ENCODE measurements around the gene MARCHF3. TPM values are rescaled to one million over a fixed set of nuclear protein-coding genes. Genes with fewer than 3 reads are reported as not detected.

The MARCHF3 gene
- total and polyA plus RNA-seq, 10 of the 15 experiments (the other 5 are each of a cell fraction or from before 2014, with no cell fraction given) = 3.6 to 24.1 (median 11.3) TPM

- Histone ChIP-seq H3K27me3 (replicated peaks in 1 of 2; ENCODE audit: control insufficient read depth in 2 of 2, insufficient read depth in 2 of 2, low read length in 1 of 2) (no peaks in the 10 kb centered on the region), H3K36me3 (ENCODE audit: control insufficient read depth in 2 of 2, insufficient read depth in 2 of 2, low read length in 1 of 2) (no peaks in the 10 kb centered on the region), H2AFZ (ENCODE audit: control insufficient read depth, low read depth, low read length) (no peak overlapping the region), H3K4me1 (ENCODE audit: control insufficient read depth, insufficient read depth, low read length) (no peaks in the 10 kb centered on the region), H3K9me3 (replicated peaks; ENCODE audit: control insufficient read depth, insufficient read depth, low read length) (no peaks in the 10 kb centered on the region), H4K20me1 (ENCODE audit: control insufficient read depth, insufficient read depth) (no peaks in the 10 kb centered on the region), H3K27ac (ENCODE audit: control insufficient read depth, insufficient read depth) (no peak overlapping the region), H3K79me2 (ENCODE audit: control insufficient read depth, insufficient read depth, low read length) (no peaks in the 10 kb centered on the region), H3K4me2 (ENCODE audit: control insufficient read depth, insufficient read depth) (no peak overlapping the region), H3K9ac (ENCODE audit: control insufficient read depth, insufficient read depth, low read length) (no peak overlapping the region), H3K4me3 (no peak overlapping the region)
- no TSS peak for BruUV-seq (replicated peaks)
- RAD21 ChIA-PET (ENCODE audit: unreplicated experiment) = no interaction called here
- DNase-seq (ENCODE audit: low read depth, low spot score) (no peak), ATAC-seq (no peak), FAIRE-seq (no peak)
- in situ Hi-C loops (cut with MboI) = no loop called here
- WGBS (ENCODE audit: insufficient coverage, insufficient replicate concordance, low lambda C conversion rate, missing lambda C conversion rate) = 89% methylated on average over 6 of the region's 6 CpGs
- intact Hi-C loops (cut with micrococcal nuclease; ENCODE audit: unreplicated experiment) = no loop called here
- CTCF ChIA-PET = no interaction called here
- POLR2A ChIA-PET = no interaction called here
- SMC1A ChIA-PET (ENCODE audit: uncharacterized antibody, unreplicated experiment) = no interaction called here
- no peak for TF ChIP-seq KLF5 (IDR thresholded peaks at IDR 0.05; ENCODE audit: partially characterized antibody)
- no peak for TF ChIP-seq SMAD1 (IDR thresholded peaks at IDR 0.05; ENCODE audit: low read depth, partially characterized antibody)
- no peak for TF ChIP-seq SREBF1 (IDR thresholded peaks at IDR 0.05; ENCODE audit: low read length)
- TF ChIP-seq IRF4 (IDR thresholded peaks at IDR 0.05; ENCODE audit: low read depth, low read length) = no peak
- TF ChIP-seq PAX5 (IDR thresholded peaks at IDR 0.05; ENCODE audit: borderline replicate concordance, low read depth, low read length) = no peak
- no peak for TF ChIP-seq REST (IDR thresholded peaks at IDR 0.05; ENCODE audit: low read depth, low read length)
- TF ChIP-seq POLR2A (IDR thresholded peaks at IDR 0.05; ENCODE audit: low read depth, low read length) = no peak
- no peak for TF ChIP-seq NFYA (IDR thresholded peaks at IDR 0.05; ENCODE audit: borderline replicate concordance, low read depth, low read length)
- no peak for TF ChIP-seq WRNIP1 (IDR thresholded peaks at IDR 0.05; ENCODE audit: borderline replicate concordance, low read depth, low read length)
- TF ChIP-seq HSF1 (IDR thresholded peaks at IDR 0.05; ENCODE audit: low read depth, low read length) = no peak
- TF ChIP-seq GABPA (IDR thresholded peaks at IDR 0.05; ENCODE audit: low read depth) = no peak
- TF ChIP-seq MTA2 (IDR thresholded peaks at IDR 0.05; ENCODE audit: low read depth) = no peak
- TF ChIP-seq CHD2 (IDR thresholded peaks at IDR 0.05; ENCODE audit: borderline replicate concordance, low read depth, low read length) = no peak
- no peak for TF ChIP-seq USF2 (IDR thresholded peaks at IDR 0.05; ENCODE audit: borderline replicate concordance, low read depth, low read length)
- TF ChIP-seq TAF1 (IDR thresholded peaks at IDR 0.05; ENCODE audit: borderline replicate concordance, low read depth, low read length) = no peak
- no peak for TF ChIP-seq ZNF24 (IDR thresholded peaks at IDR 0.05)
- no peak for TF ChIP-seq FOXM1 (IDR thresholded peaks at IDR 0.05; ENCODE audit: low read depth, low read length)
- no peak for TF ChIP-seq NR2C1 (IDR thresholded peaks at IDR 0.05)
- no peak for TF ChIP-seq E2F4 (IDR thresholded peaks at IDR 0.05; ENCODE audit: low read depth, low read length)
Observed at GRCh38 chr5:126871441-126871840, 158.9 kb downstream of the MARCHF3 start.

Measured in GM12878 (cell line).